ENCODE measurements around the gene WDR90.
A peak's percentile ranks its signal among the peaks of the same experiment; 100 is the strongest.

Gene WDR90

GRCh38 chr16:648781-649589 is at the start of gene WDR90:
Gene WDR90 (plus strand): TSS chr16:649365. CDS start chr16:649417, 52 bp downstream.
- H3K36me3 Mint-ChIP-seq (ENCODE audit: low read depth), result peaks cover 61% of the 10 kb centered on the region
- H3K27me3 Mint-ChIP-seq, result no peaks in the 10 kb centered on the region
- H3K27ac Mint-ChIP-seq, result peak within 1 kb of the TSS; percentile 89

GRCh38 chr16:600781-601180 is 48.4 kb upstream of the WDR90 start:
- no peaks in the 10 kb centered on the region for H3K9me3 Mint-ChIP-seq
- no peaks in the 10 kb centered on the region for H3K27me3 Mint-ChIP-seq
- peaks cover 33% of the 10 kb centered on the region for H3K36me3 Mint-ChIP-seq (ENCODE audit: low read depth)
- no peak overlapping the region for H3K4me3 Mint-ChIP-seq
- H3K27ac Mint-ChIP-seq, result no peak overlapping the region
- DNase-seq, result no peak
- peaks cover 21% of the 10 kb centered on the region for H3K4me1 Mint-ChIP-seq (ENCODE audit: low read depth)

More at GRCh38 chr16:648781-649589, at the start of gene WDR90:
- Mint-ChIP-seq H3K9me3 (no peaks in the 10 kb centered on the region), H3K4me3 (peak within 1 kb of the TSS; percentile 87), H3K4me1 (ENCODE audit: low read depth) (peaks cover 27% of the 10 kb centered on the region)
- DNase-seq, result peak; percentile 95

GRCh38 chr16:603933-604332 is 45.2 kb upstream of the WDR90 start:
- H3K4me1 Mint-ChIP-seq (ENCODE audit: low read depth), result peaks cover 26% of the 10 kb centered on the region
- no peak overlapping the region for H3K4me3 Mint-ChIP-seq
- no peaks in the 10 kb centered on the region for H3K9me3 Mint-ChIP-seq
- H3K36me3 Mint-ChIP-seq (ENCODE audit: low read depth), result peaks cover 14% of the 10 kb centered on the region
- no peaks in the 10 kb centered on the region for H3K27me3 Mint-ChIP-seq
- H3K27ac Mint-ChIP-seq, result no peak overlapping the region
- no peak for DNase-seq

GRCh38 chr16:606656-607307 is 42.4 kb upstream of the WDR90 start:
- Mint-ChIP-seq H3K27ac (no peak overlapping the region), H3K4me1 (ENCODE audit: low read depth) (peaks cover 31% of the 10 kb centered on the region), H3K9me3 (no peaks in the 10 kb centered on the region), H3K36me3 (ENCODE audit: low read depth) (peaks cover 3% of the 10 kb centered on the region), H3K27me3 (no peaks in the 10 kb centered on the region), H3K4me3 (no peak overlapping the region)
- DNase-seq, result no peak

GRCh38 chr16:608019-608418 is 41.1 kb upstream of the WDR90 start:
- Mint-ChIP-seq H3K27ac (peak overlapping the region; percentile 89), H3K27me3 (no peaks in the 10 kb centered on the region), H3K4me3 (no peak overlapping the region), H3K9me3 (no peaks in the 10 kb centered on the region), H3K4me1 (ENCODE audit: low read depth) (peaks cover 28% of the 10 kb centered on the region), H3K36me3 (ENCODE audit: low read depth) (peaks cover 3% of the 10 kb centered on the region)
- DNase-seq, result peak; percentile 45

GRCh38 chr16:609316-609715 is 39.8 kb upstream of the WDR90 start:
- DNase-seq, result no peak
- peaks cover 3% of the 10 kb centered on the region for H3K36me3 Mint-ChIP-seq (ENCODE audit: low read depth)
- H3K4me1 Mint-ChIP-seq (ENCODE audit: low read depth), result peaks cover 22% of the 10 kb centered on the region
- no peaks in the 10 kb centered on the region for H3K9me3 Mint-ChIP-seq
- no peak overlapping the region for H3K4me3 Mint-ChIP-seq
- H3K27ac Mint-ChIP-seq, result peak overlapping the region; percentile 7
- no peaks in the 10 kb centered on the region for H3K27me3 Mint-ChIP-seq

GRCh38 chr16:609984-610383 is 39.2 kb upstream of the WDR90 start:
- Mint-ChIP-seq H3K36me3 (ENCODE audit: low read depth) (peaks cover 4% of the 10 kb centered on the region), H3K27me3 (no peaks in the 10 kb centered on the region), H3K4me1 (ENCODE audit: low read depth) (peaks cover 20% of the 10 kb centered on the region), H3K9me3 (no peaks in the 10 kb centered on the region), H3K4me3 (no peak overlapping the region), H3K27ac (peak overlapping the region; percentile 7)
- no peak for DNase-seq

GRCh38 chr16:610513-611381 is 38.4 kb upstream of the WDR90 start:
- Mint-ChIP-seq H3K9me3 (no peaks in the 10 kb centered on the region), H3K36me3 (ENCODE audit: low read depth) (peaks cover 2% of the 10 kb centered on the region), H3K4me3 (no peak overlapping the region), H3K27me3 (no peaks in the 10 kb centered on the region), H3K27ac (peak overlapping the region; percentile 72), H3K4me1 (ENCODE audit: low read depth) (peaks cover 17% of the 10 kb centered on the region)
- peak; percentile 77 for DNase-seq

- H3K4me3 Mint-ChIP-seq, result no peak overlapping the region
- peaks cover 8% of the 10 kb centered on the region for H3K4me1 Mint-ChIP-seq (ENCODE audit: low read depth)
- no peaks in the 10 kb centered on the region for H3K27me3 Mint-ChIP-seq
- H3K27ac Mint-ChIP-seq, result no peak overlapping the region
- H3K36me3 Mint-ChIP-seq (ENCODE audit: low read depth), result peaks cover 2% of the 10 kb centered on the region
- no peaks in the 10 kb centered on the region for H3K9me3 Mint-ChIP-seq
- no peak for DNase-seq
Observed at GRCh38 chr16:615122-615521, 34.0 kb upstream of the WDR90 start.

GRCh38 chr16:616733-617586 is 32.2 kb upstream of the WDR90 start:
- H3K27me3 Mint-ChIP-seq, result no peaks in the 10 kb centered on the region
- no peaks in the 10 kb centered on the region for H3K4me1 Mint-ChIP-seq (ENCODE audit: low read depth)
- DNase-seq, result no peak
- H3K36me3 Mint-ChIP-seq (ENCODE audit: low read depth), result peaks cover 2% of the 10 kb centered on the region
- no peak overlapping the region for H3K27ac Mint-ChIP-seq
- no peak overlapping the region for H3K4me3 Mint-ChIP-seq
- H3K9me3 Mint-ChIP-seq, result no peaks in the 10 kb centered on the region

GRCh38 chr16:617855-618254 is 31.3 kb upstream of the WDR90 start:
- Mint-ChIP-seq H3K9me3 (no peaks in the 10 kb centered on the region), H3K27ac (no peak overlapping the region), H3K4me1 (ENCODE audit: low read depth) (no peaks in the 10 kb centered on the region), H3K36me3 (ENCODE audit: low read depth) (peaks cover 2% of the 10 kb centered on the region), H3K4me3 (no peak overlapping the region), H3K27me3 (no peaks in the 10 kb centered on the region)
- no peak for DNase-seq

- Mint-ChIP-seq H3K27me3 (no peaks in the 10 kb centered on the region), H3K4me3 (no peak overlapping the region), H3K4me1 (ENCODE audit: low read depth) (no peaks in the 10 kb centered on the region), H3K36me3 (ENCODE audit: low read depth) (peaks cover 2% of the 10 kb centered on the region), H3K27ac (no peak overlapping the region), H3K9me3 (no peaks in the 10 kb centered on the region)
- no peak for DNase-seq
Observed at GRCh38 chr16:619476-620100, 29.6 kb upstream of the WDR90 start.

GRCh38 chr16:620700-621525 is 28.3 kb upstream of the WDR90 start:
- Mint-ChIP-seq H3K4me3 (no peak overlapping the region), H3K27ac (no peak overlapping the region), H3K4me1 (ENCODE audit: low read depth) (no peaks in the 10 kb centered on the region), H3K36me3 (ENCODE audit: low read depth) (peaks cover 2% of the 10 kb centered on the region), H3K9me3 (no peaks in the 10 kb centered on the region), H3K27me3 (no peaks in the 10 kb centered on the region)
- DNase-seq, result no peak
